Stimulated activated CD8-positive, alpha-beta memory T cell treated with anti-CD3 and anti-CD28 coated beads, Interleukin-7, amount 100 ng/mL, for 1 hour (primary cell): Measurements from ENCODE around the gene ATXN7L1.
"Not testable (repeated sequence)": the region's sequence is repeated elsewhere in the genome, so short reads cannot be mapped to it uniquely, and the experiment has no call there.

Experiments used
- DNase-seq, 2 donors: peaks; one replicate each; pipeline ENCODE4 v3.0.0-alpha.2; 2020; ENCODE audit warnings: low read depth in 2 of 2

Gene ATXN7L1

DNA sequence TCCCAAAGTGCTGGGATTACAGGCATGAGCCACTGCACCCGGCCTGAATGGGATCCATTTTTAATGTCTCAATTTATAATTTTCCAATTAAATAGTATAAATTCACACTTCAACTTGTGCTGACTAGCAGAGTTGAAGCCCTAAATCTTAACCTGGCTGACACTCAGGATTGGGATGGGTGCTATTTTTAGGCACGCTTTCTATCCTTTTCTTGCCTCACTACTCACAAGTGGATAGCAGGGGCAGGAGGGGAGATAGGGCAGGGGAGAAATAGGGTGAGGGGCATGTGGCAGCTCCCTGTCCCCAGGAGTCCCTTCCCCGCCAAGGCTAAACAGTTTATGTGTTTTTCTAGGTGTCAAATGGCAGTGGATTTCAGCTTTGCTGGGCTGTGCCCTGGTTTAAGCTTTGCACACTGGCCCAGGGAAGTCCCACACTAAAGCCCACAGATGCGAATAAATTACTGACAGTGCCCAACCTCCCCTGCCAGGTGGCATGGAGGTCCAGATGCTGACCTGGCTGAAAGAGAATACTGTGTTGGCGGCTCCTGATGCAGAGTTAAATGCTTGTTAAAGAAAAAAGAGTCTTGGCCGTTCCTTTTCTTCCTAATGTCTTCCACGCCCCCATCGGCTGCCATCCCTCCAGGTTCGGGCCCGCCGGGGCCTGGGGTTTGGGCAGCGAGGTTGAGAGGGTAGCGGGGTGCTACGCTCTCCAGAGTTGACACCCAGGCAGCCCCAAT lies 259.0 kb downstream of the ATXN7L1 start:
- DNase-seq: no peak

DNA sequence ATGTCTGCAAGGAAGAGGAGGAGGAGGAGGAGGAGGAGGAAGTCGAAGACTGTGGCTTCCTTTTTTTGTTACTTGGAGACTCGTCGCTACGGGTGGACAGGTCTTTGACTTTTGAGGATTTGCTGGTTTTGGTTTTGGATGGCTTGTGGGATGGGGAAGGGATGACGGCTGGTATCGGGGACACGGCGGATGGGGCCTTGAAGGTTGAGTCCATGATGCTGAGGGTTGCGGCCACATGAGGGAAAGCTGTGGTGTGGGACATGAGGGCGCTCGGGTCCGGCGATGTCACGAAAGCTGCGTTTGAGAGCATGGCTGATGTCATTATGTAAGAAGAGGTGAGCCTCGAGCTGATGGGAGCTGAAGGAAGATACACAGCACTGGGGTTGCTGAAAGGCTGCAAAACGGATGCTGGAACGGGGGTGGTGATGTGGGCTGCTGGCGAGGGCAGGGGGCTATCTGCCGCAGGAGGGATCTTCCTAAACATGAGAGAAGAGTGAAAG lies 262.0 kb downstream of the ATXN7L1 start:
- no peak for DNase-seq

DNA sequence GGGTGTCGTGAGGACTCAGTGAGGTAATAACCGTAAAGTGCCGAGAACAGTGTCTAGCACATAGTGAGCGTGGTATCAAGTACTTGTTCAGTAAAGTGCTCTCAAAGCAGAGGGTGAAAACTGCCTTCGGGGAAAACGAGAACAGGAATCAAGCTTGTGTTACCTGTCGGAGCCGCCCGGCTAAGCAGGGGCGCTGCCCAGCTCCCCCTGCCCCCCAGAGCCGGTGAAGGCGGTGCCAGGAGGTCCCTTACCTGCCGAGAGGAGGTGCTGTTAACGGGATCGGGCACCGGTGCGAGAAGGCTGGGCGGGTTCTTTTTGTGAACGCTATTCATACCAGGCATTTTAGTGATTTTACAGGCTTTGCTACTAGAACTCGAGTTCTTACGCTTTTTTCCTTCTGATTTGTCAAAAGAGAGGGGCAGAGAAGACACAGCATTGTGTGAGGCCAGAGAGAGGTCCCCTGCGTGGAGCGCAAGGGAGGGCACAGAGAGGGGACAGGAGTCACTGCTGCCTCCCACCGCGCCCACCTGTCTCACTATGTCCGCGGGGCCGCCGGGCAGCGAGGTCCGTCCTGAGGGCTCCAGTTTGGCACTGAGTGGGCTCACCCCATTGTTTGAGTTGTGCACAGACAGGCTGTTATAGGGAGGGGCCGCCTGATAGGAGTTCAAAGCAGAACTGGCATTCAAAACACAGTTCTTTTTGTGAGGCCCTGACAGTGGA lies 262.6 kb downstream of the ATXN7L1 start:
- no peak for DNase-seq

DNA sequence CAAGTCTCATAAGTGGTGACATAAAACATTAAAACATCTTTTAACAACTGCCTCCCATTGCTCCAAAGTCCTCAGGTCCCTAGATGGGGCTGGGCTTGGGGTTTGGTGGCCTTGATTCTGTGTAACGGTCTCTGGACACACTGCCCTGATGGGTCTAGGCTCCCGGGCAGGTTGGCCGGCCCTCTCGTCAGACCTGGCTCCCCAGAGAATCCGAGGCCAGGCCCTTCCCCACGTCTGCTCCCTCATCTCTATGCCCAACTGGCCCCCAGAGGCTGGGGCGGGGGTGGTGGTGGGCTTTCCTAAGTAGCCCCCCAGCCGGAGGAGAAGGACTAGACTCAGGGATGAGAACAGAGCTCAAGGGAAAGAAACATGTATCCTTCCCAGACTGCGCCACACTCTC lies 263.6 kb downstream of the ATXN7L1 start:
- no peak for DNase-seq

DNA sequence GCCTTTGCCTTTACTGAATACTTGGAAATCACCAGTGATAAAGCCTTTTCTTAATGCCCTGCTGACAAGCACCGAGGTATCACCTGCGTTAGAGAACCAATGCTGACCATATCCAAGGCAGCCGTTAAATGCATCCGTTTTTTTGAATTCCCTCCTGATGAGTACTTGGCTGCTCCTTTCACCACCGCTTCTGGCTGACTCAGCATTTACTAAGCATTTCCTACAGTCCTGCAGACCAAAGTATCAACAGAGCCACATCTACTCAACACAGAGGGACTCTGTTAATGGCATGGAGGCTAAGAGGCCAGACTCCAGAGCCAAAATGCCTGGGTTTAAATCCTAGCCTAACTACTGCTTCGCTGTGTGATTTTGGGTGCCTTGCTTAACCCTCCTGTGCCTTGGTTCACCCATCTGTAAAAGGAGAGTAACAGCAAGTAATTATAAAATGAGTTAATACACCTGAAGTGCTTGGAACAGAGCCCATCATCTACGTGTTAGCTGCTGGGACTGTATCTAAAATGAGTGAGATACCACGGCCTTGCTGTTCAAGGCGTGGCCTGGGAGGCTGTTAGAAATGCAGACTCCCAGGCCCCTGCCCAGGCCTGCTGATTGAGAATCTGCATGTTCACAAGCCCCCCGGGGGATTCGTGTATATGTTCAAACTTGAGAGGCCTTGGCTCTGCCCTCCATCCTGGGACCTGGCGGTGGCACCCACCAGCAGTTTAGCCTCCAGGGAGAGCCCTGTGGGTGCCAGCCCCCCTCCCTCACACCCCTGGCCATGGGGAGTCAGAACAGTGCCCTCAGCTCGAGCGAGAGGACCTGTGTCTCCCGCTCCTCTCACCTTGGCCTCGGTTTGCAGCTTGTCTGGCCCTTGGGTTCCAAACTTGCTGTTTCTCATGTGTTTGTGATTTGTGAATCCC lies 264.3 kb downstream of the ATXN7L1 start:
- no peak for DNase-seq

DNA sequence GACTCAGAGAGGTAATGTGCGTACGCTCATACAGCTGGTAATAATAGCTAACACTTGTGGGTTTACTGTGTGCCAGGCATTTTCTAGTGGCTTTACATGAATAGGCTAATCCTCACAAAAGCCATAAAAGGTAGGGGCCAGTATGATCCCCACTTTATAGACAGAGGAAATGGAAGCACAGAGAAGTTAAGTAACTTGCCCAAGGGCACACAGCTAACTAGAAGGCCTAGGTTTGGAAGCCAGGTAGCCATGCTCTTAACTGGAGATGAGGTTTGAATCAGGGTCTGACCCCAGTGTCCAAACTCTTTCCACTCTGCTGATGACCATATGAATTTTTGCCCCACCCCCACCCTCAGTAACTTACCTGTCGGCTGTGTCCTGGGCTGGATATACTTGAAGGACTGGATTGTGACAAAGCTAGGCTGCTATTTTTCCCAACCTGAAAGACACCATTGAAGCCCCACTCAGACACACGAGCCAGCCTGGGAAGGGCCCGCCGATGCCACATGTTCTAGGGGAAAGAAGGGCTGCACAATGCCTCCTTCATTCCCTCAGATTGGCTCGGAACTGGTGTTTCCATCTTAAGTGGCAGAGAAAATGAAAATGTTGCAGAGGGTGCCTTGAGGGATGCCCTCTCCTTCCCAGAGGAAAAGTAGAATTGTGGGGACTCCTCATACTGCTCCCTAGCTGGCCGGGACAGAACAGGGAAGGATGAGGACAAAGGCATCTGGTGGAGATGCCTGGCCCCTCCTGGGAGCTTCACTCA lies 266.1 kb downstream of the ATXN7L1 start:
- no peak for DNase-seq

DNA sequence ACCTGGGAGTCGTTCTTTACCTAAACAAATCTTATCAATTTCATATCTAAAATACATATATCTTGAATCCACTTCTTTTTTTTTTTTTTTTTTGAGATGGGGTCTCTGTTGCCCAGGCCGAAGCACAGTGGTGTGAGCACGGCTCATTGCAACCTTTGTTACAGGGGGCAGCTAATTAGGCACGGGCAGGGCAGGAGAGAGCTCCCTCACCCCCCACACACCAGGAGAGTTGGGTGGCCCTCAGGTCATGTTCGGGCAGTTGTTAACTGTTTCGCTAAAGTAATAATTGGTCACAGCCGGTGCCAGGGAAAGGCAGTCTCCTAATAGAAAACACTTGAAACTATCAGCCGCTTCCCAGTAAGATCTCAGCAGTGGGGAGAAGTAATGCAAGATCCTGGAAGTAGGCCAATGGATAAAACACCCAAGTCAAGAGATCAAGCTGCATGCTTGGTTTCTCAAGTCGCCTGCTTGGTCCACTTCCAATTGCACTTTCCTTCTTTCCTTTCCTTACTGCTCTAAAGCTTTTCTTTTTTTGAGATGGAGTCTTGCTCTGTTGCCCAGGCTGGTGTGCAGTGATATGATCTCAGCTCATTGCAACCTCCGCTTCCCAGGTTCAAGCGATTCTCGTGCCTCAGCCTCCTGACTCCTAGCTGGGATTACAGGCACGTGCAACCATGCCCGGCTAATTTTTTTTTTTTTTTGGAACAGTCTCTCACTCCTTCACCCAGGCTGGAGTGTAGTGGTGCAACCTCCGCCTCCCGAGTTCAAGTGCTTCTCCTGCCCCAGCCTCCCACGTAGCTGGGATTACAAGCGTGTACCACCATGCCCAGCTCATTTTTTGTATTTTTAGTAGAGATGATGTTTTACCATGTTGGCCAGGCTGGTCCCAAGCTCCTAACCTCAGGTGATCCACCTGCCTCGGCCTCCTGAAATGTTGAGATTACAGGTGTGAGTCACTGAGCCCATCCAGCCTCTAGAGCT lies 273.8 kb downstream of the ATXN7L1 start:
- no peak for DNase-seq

DNA sequence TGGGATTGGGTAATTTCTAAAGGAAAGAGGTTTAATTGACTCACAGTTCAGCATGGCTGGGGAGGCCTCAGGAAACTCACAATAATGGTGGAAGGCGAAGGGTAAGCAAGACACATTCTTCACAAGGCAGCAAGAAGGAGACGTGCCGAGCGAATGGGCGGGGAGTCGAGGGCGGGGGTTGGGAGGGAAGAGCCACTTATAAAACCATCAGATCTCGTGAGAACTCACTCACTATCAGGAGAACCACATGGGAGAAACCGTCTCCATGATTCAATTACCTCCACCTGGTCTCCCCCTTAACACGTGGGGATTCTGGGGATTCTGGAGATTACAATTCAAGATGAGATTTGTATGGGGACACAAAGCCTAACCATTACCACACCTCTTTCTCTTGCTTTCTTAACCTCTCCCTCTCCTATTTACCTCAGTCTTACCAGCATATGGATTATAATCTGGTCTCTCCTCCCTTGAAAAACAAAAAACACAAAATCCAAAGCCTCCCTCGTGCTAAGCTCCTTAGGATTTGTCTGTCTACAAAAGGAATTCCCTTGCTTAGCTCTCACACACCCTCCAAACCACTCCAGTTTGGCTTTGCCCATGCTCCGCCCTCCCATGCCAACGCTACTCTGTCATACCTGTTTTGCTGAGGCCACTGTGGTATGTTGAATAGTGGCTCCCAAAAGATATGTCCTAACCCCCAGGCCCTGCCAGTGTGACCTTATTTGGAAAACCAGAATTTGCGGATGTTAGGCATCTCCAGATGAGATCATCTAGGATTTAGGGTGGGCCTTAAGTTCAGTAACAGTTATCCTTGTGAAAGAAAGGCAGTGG lies 275.5 kb downstream of the ATXN7L1 start:
- no peak for DNase-seq

DNA sequence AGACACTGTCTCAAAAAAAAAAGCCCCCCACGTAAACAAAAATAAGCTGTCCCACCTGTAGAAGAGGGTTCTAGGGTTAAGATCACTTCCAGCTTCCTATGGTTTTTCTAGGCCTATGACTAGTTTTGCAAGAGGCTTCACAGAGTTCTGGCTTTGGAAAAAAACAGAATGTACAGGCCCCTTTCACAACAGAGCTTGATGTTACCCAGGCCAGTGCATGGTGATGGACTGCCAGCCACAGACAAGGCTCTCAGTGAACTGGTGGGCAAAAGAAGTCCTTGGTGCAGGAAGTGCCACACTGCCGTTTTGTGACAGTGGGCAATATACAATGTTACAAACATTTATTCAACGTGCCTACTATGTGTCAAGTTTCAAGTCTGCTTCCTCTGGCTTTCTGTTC lies 276.8 kb downstream of the ATXN7L1 start:
- DNase-seq: no peak

DNA sequence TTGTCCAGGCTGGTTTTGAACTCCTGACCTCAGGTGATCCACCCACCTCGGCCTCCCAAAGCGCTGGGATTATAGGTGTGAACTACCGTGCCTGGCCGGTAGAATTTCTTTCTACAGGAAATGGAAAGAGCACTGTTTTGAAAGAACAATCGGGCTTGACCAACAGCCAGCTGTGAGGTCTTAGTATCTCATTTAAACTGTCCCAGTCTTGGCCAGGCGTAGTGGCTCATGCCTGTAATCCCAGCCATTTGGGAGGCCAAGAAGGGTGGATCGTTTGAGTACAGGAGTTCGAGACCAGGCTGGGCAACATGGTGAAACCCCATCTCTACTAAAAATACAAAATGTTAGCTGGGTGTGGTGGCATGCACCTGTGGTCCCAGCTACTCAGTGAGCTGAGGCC lies 277.3 kb downstream of the ATXN7L1 start:
- DNase-seq: not testable (repeated sequence)

DNA sequence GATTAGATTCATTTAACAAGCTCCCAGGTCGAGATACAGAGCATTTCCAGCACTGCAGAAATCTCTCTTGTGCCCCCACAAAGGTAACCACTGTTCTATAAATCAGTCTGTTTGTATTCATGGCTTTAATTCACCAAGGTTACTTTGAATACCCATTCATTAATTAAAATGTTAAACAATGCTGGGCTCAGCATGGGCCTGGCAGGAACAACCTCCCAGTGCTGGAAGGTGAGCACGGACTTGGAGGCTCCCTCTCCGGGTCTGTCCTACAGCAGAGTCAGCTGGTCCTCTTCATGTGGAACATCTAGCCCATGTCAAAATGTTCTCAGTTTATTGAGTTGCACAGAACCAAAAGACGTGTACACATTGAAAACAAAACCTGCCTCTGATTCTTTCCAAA lies 279.5 kb downstream of the ATXN7L1 start:
- DNase-seq: no peak

DNA sequence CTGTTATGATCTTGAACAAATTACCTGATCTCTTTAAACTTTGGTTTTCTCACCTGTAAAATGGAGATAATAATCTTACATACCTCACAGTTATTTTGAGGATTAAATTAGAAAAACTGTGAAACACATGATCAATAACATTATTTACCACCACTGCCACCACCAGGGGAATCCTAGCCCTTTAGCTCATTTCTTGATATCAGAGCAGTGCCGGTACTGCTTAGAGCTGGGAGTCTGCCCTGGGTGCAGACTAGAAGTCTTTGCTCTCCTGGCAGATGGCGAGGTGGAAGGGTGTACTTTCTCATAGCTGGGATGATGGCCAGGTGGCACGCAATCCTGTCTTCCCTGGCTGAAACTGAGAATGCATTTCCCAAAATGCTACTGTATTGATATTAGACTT lies 282.4 kb downstream of the ATXN7L1 start:
- DNase-seq: no peak

DNA sequence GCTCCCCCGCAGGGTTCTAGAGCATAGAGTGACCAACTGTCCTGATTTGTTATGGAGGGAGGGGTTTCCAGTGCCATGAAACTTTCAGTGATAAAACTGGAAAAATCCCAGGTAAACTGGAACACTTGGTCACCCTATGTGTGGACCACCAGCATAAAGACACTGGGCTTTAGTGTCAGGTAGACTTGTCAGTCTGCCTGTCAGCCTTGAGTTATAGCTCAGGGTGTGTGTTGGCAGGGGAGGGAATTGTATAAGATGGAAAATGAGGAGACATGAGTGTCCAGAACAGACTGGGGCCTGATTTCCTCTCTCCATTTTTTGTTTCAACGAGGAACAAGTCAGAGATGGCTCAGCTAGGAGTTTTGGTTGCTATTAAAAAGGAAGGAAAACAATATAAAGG lies 284.9 kb downstream of the ATXN7L1 start:
- DNase-seq: no peak

DNA sequence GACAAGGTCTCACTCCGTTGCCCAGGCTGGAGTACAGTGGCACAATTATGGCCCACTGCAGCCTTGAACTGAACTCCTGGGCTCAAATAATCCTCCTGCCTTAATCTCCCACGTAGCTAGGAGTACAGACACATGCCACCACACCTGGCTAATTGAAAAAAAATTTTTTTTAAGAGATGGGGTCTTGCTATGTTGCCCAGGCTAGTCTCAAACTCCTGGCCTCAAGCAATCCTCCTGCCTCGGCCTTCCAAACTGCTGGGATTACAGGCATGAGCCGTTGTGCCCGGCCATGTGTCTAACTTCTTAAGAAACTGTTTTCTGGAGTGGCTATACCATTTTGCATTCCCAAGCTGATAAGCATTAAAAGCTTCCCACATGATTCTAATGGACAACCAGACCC lies 285.6 kb downstream of the ATXN7L1 start:
- DNase-seq: no peak

DNA sequence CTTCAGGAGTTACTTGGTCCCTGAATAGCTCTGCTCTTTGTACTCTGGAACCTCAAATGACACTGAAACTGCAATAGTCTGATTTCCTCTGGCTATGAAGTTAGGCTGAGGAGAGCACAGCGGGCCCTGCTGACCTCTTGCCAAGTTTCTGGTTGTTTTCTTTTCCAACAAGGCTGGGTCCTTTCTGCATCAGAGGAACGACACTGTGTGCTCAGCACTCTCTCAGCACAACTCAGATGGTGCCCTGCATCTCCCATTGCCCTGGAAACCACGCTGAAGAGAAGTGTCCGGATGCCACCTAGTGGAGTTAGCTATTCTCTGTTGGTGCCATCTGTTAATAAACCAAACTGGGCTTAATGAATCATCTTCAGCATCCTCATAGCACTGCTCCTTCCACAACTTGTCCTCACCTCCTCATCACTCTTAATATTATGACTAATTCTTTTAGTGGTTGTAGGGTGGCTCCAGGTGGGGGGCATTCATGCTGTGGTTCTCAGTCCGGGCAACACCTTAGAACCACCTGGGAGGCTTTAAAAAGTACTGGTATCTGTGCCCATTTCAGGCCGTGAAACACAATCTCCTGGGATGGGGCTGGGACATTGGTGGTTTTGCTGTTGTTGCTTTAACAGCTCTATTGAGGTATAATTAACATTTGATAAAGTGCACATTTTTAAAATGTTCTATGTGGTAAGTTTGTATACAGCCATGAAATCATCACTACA lies 286.9 kb downstream of the ATXN7L1 start:
- DNase-seq: peak in 1 of 2 donors; percentile 15

DNA sequence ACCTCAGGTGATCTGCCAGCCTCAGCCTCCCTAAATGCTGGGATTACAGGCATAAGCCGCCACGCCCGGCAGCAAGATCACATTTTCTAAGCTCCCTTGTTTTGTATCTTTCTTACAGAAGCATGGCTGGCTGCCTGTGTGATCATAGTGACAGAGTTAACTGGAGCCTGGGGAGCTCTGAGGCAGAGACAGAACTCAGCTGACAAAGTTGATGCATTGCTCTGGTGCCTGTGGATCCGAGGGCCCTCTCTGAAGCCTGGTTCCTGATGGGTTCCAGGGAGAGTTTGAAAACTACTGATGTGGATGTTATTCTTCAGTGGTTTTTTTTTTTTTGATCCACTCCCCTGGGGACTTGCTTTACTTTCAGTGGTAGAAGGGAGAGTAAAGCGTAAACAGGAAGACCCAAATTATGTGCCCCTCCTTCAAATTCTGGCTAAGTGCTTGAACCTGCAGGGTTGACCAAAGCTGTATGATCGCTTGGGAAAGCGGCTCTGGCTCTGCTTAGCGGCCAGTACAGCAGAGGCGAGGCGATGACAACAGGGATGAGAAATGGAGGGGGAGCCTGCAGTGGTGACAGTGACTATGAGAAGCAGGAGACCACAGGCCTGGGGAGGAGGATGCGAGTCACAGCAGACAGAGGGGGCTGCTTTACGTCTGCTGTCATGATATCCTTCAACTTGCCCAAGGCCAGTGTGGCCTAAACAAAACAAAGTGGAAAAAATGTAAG lies 288.3 kb downstream of the ATXN7L1 start:
- DNase-seq: no peak

DNA sequence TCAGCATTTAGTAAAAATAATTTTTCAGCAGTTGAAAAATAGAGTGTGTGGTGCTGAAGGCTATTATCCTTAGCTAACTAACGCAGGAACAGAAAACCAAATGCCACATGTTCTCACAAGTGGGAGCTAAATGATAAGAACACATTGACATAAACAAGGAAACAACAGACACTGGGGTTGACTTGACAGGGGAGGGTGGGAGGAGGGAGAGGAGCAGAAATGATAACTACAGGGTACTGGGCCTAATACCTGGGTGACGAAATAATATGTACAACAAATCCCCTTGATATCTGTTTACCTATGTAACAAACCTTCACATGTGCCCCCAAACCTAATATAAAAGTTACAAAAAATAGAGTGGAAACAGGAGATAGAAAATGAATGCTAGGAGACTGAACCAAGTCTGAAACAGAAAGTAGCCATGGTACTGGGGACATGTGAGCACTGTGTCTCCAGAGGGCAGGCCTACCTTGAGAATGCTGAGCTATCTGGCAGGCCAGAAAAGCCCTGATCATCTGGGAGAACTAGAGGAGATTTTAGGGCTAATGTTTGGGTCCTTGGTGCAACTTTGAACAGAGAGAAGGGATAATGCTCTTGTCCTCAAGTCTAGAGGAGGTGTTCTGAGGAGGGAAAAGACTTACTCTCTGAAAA lies 290.4 kb downstream of the ATXN7L1 start:
- DNase-seq: no peak
